ENCODE data around the gene PHF13. TPM values are rescaled to one million over a fixed set of nuclear protein-coding genes. Genes with fewer than 3 reads are reported as not detected.

The PHF13 gene
- total and polyA plus RNA-seq, 9 of the 15 experiments (the other 6 are each of a cell fraction or from before 2014, with no cell fraction given): 1.8 to 36.1 (median 11.7) TPM

- TF ChIP-seq HOMEZ (CRISPR knock-in tag; IDR thresholded peaks at IDR 0.05) (no peak), ZNF280A (IDR thresholded peaks at IDR 0.05; ENCODE audit: low read depth, partially characterized antibody) (no peak), MBD1 (CRISPR knock-in tag; IDR thresholded peaks at IDR 0.05) (no peak), ZNF77 (CRISPR knock-in tag; IDR thresholded peaks at IDR 0.05) (no peak), USF2 (CRISPR knock-in tag; IDR thresholded peaks at IDR 0.05) (no peak), ZKSCAN1 (IDR thresholded peaks at IDR 0.05; ENCODE audit: low read depth, low read length) (no peak), BRCA1 (IDR thresholded peaks at IDR 0.05) (no peak), BRCA1 (CRISPR knock-in tag; IDR thresholded peaks at IDR 0.05) (no peak), ETS2 (tag; IDR thresholded peaks at IDR 0.05; ENCODE audit: borderline replicate concordance, poor library complexity, severe bottlenecking) (no peak), HMGN3 (IDR thresholded peaks at IDR 0.05; ENCODE audit: borderline replicate concordance, extremely low read depth, insufficient read length, low read depth, low read length) (no peak), CGGBP1 (CRISPR knock-in tag; IDR thresholded peaks at IDR 0.05) (no peak), VEZF1 (CRISPR knock-in tag; IDR thresholded peaks at IDR 0.05) (no peak), ASH1L (IDR thresholded peaks at IDR 0.05; ENCODE audit: borderline replicate concordance, low read depth, partially characterized antibody) (no peak), SRSF3 (IDR thresholded peaks at IDR 0.05; ENCODE audit: insufficient read depth, low read length) (no peak), ZNF444 (CRISPR knock-in tag; IDR thresholded peaks at IDR 0.05) (no peak), RBM22 (IDR thresholded peaks at IDR 0.05; ENCODE audit: low read depth, low read length, poor library complexity, severe bottlenecking) (no peak), ZNF57 (CRISPR knock-in tag; IDR thresholded peaks at IDR 0.05) (no peak), SREBF1 (IDR thresholded peaks at IDR 0.05; ENCODE audit: borderline replicate concordance, low read depth, low read length) (no peak), SNIP1 (IDR thresholded peaks at IDR 0.05; ENCODE audit: low read depth) (no peak), POLR3G (IDR thresholded peaks at IDR 0.05; ENCODE audit: extremely low read depth, insufficient read length, insufficient replicate concordance) (no peak), RBM15 (IDR thresholded peaks at IDR 0.05; ENCODE audit: insufficient read depth, low read length) (no peak)
Observed at GRCh38 chr1:6603238-6603914, 10.2 kb upstream of the PHF13 start (continued).

All from K562 (cell line).